ENCODE data around the gene CSRNP2.

Gene CSRNP2

DNA sequence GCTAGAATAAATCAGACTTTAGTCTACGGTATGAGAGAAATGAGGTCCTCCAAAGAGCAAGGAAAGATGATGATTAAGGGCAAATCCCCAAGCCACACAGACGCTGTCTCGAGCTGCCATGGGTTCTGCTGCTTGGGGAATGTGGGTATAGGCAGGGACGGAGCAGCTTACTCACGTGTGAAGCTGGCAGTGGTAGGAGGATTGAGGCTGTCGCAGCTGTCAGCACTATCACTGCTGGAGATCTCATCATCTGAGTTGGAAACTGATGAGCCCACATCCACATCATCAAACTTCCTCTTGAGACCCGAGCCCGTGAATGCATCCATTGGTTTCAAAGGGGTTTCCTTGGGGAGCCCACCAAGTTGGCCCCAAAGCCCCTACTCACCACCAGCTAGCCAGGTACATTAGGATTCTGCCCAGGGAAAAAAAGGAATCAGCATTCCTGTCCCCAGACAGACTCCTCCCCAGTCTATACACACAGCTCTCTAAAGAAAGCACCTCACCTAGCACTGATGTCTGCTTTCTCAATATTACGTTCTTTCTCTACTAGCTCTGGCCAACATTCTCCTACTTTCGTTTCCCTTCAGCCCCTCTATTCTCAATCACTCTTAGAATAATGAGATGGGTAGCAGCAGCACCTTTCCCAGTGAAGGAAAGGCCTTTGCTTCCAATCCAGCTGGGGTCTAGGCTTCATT is 7.0 kb downstream of the CSRNP2 start:
- TF ChIP-seq, protein P1, sequence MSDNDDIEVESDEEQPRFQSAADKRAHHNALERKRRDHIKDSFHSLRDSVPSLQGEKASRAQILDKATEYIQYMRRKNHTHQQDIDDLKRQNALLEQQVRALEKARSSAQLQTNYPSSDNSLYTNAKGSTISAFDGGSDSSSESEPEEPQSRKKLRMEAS (IDR thresholded peaks at IDR 0.05; ENCODE audit: low read depth, low read length), result no peak
- TF ChIP-seq POLR2A (IDR thresholded peaks at IDR 0.05; ENCODE audit: extremely low read depth, insufficient read length), result no peak
- TF ChIP-seq MYC (IDR thresholded peaks at IDR 0.05; ENCODE audit: low read depth, low read length), result no peak
- TF ChIP-seq, protein P2, sequence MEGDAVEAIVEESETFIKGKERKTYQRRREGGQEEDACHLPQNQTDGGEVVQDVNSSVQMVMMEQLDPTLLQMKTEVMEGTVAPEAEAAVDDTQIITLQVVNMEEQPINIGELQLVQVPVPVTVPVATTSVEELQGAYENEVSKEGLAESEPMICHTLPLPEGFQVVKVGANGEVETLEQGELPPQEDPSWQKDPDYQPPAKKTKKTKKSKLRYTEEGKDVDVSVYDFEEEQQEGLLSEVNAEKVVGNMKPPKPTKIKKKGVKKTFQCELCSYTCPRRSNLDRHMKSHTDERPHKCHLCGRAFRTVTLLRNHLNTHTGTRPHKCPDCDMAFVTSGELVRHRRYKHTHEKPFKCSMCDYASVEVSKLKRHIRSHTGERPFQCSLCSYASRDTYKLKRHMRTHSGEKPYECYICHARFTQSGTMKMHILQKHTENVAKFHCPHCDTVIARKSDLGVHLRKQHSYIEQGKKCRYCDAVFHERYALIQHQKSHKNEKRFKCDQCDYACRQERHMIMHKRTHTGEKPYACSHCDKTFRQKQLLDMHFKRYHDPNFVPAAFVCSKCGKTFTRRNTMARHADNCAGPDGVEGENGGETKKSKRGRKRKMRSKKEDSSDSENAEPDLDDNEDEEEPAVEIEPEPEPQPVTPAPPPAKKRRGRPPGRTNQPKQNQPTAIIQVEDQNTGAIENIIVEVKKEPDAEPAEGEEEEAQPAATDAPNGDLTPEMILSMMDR (IDR thresholded peaks at IDR 0.05; ENCODE audit: low read depth, low read length), result no peak
- no peak for DNase-seq (ENCODE audit: low read depth)
- H3K4me3 ChIP-seq (ENCODE audit: low read depth, low read length), result no peak overlapping the region

DNA sequence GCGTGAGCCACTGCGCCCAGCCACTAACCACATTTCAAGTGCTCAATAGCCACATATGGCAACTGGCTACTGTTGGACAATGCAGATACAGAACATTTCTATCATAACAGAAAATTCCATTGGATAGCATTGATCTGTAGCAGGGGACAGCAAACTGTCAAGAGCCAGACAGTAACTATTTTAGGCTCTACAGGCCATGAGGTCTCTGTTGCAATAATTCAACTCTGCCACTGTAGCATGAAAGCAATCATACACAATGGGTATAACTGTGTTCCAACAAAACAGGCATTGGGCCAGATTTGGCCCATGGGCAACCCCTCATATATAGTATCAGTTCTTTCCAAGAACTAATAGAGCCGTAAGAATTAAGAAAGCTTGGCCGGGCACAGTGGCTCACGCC is 8.0 kb downstream of the CSRNP2 start:
- no peak overlapping the region for H3K4me3 ChIP-seq (ENCODE audit: low read depth, low read length)
- TF ChIP-seq MYC (IDR thresholded peaks at IDR 0.05; ENCODE audit: low read depth, low read length) (no peak), POLR2A (IDR thresholded peaks at IDR 0.05; ENCODE audit: extremely low read depth, insufficient read length) (no peak)
- TF ChIP-seq, protein P1 (IDR thresholded peaks at IDR 0.05; ENCODE audit: low read depth, low read length), result no peak
- TF ChIP-seq, protein P2 (IDR thresholded peaks at IDR 0.05; ENCODE audit: low read depth, low read length), result no peak
- DNase-seq (ENCODE audit: low read depth), result no peak

DNA sequence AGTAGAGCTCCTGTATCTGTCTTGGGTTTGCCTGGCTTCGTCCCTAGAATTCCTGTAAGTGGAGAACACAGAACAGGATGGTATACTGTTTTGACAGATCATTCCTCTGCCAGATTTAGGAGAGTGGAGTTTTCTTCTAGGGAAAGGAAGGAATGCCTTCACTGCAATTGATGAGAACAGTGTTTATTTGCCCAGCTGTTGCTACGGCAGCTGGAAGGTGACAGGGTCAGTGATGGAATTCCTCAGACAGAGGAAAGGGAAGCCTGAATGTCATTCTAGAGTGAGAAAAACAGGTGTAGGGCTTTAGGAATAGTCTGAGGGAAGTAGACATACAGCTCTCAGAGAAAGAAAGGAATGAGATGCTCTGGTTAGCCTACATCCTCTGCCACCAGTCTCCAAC is 11.7 kb downstream of the CSRNP2 start:
- TF ChIP-seq POLR2A (IDR thresholded peaks at IDR 0.05; ENCODE audit: extremely low read depth, insufficient read length) (no peak), MYC (IDR thresholded peaks at IDR 0.05; ENCODE audit: low read depth, low read length) (no peak)
- TF ChIP-seq, protein P2 (IDR thresholded peaks at IDR 0.05; ENCODE audit: low read depth, low read length), result no peak
- TF ChIP-seq, protein P1 (IDR thresholded peaks at IDR 0.05; ENCODE audit: low read depth, low read length), result no peak
- DNase-seq (ENCODE audit: low read depth), result no peak
- no peak overlapping the region for H3K4me3 ChIP-seq (ENCODE audit: low read depth, low read length)

DNA sequence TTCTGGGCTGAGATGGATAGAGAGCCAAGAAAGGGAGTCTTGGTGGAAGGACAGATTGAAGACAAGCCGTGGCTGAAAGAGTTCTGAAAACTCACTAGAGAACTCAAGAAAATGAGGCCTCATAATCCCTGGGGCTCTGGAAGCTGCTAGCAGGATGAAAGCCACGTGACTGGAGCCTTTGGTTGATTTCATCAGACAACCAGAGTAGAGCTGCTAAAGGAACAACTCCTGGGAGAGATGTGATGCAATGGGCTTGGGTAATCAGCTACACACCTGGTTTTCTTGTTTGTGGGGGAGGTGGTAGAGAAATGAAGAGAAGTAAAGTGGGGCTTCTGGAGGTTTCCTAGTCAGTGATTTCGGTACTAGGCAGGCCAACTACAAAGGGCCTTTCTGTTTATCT is 13.4 kb downstream of the CSRNP2 start:
- TF ChIP-seq, protein P1 (IDR thresholded peaks at IDR 0.05; ENCODE audit: low read depth, low read length), result peak; percentile 81
- TF ChIP-seq POLR2A (IDR thresholded peaks at IDR 0.05; ENCODE audit: extremely low read depth, insufficient read length) (no peak), MYC (IDR thresholded peaks at IDR 0.05; ENCODE audit: low read depth, low read length) (no peak)
- peak; percentile 77 for DNase-seq (ENCODE audit: low read depth)
- H3K4me3 ChIP-seq (ENCODE audit: low read depth, low read length), result no peak overlapping the region

DNA sequence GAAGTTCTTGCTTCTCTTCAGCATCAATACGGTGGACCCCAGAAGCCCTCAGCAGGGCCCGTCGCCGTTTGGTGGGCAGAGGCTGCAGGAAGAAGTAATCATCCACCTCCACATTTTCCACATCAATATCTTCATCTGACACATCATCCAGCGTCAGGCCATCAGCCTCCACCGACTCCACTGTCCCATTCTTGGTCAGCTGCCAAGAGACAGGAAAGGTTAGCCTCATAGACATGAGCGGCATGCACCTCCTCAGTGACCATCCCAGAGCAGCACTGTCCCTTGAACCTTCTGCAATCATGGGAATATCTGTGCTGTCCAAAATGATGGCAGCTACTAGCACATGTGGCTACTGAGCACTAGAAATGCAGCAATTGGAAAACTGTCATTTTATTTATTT is 15.6 kb downstream of the CSRNP2 start:
- no peak for DNase-seq (ENCODE audit: low read depth)
- TF ChIP-seq, protein P1 (IDR thresholded peaks at IDR 0.05; ENCODE audit: low read depth, low read length), result no peak
- no peak for TF ChIP-seq MYC (IDR thresholded peaks at IDR 0.05; ENCODE audit: low read depth, low read length)
- TF ChIP-seq, protein P2 (IDR thresholded peaks at IDR 0.05; ENCODE audit: low read depth, low read length), result no peak
- TF ChIP-seq POLR2A (IDR thresholded peaks at IDR 0.05; ENCODE audit: extremely low read depth, insufficient read length), result no peak
- H3K4me3 ChIP-seq (ENCODE audit: low read depth, low read length), result no peak overlapping the region

DNA sequence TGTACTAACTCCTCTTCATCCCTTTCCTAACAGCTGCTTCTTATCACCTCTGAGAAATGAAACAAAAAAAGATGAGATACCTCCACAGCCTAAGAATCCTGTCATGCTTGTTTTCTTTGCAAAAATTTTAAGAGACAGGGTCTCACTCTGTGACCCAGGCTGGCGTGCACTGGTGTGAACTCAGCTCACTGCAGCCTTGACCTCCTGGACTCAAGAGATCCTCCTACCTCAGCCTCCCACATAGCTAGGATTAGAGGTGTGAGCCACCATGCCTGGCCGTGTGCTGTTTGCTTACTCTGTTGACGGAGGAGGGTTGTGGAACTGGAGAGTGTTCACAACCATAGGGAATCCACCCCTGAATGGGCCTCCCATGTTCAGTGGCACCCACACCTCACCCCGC is 16.2 kb downstream of the CSRNP2 start:
- DNase-seq (ENCODE audit: low read depth), result no peak
- TF ChIP-seq, protein P2 (IDR thresholded peaks at IDR 0.05; ENCODE audit: low read depth, low read length), result no peak
- TF ChIP-seq, protein P1 (IDR thresholded peaks at IDR 0.05; ENCODE audit: low read depth, low read length), result no peak
- TF ChIP-seq POLR2A (IDR thresholded peaks at IDR 0.05; ENCODE audit: extremely low read depth, insufficient read length) (no peak), MYC (IDR thresholded peaks at IDR 0.05; ENCODE audit: low read depth, low read length) (no peak)
- no peak overlapping the region for H3K4me3 ChIP-seq (ENCODE audit: low read depth, low read length)

Data from NB4 (cell line).